Measurements from ENCODE around the gene RIMBP2. TPM values are rescaled to one million over a fixed set of nuclear protein-coding genes. Genes with fewer than 3 reads are reported as not detected.

Gene RIMBP2
- total and polyA plus RNA-seq, 2 donors, result 0.47 to 0.78 TPM

DNA sequence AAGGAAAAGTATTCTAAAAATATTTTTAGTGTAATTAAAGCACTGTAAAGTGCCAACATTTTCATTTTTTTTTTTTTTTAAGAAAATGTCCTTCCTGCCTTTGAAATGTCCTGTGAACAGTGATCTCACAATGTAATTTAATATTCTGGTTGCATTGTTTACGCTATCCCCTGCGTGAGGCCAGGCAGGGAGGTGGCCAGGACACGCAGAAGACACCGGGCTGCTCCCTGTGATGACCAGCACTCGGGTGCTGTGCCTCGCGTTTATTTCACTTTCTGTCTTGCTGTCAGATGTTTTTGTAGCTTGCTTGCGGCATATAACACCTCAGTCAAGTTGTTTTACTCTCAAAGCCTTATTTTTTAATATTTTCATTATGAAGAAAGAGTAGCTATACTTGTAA lies 359.9 kb downstream of the RIMBP2 start:
- DNase-seq (ENCODE audit: low read depth in 6 of 9, low spot score in 9 of 9), result no peak
- H3K4me3 ChIP-seq (ENCODE audit: low read length in 2 of 2), result no peak overlapping the region
- H3K27ac ChIP-seq (ENCODE audit: low read depth in 1 of 2, low read length in 1 of 2), result no peak overlapping the region
- H3K36me3 ChIP-seq (ENCODE audit: control insufficient read depth in 2 of 2, insufficient read depth in 2 of 2, low read length in 1 of 2), result no peaks in the 10 kb centered on the region
- no peaks in the 10 kb centered on the region for H3K27me3 ChIP-seq (ENCODE audit: control insufficient read depth in 2 of 2, insufficient read depth in 1 of 2, low read length in 1 of 2)
- H3K4me1 ChIP-seq (ENCODE audit: control insufficient read depth in 2 of 2, insufficient read depth in 2 of 2, low read length in 2 of 2), result no peaks in the 10 kb centered on the region
- WGBS, result 81% methylated on average over 8 of the region's 8 CpGs
- H3K9me3 ChIP-seq (ENCODE audit: control insufficient read depth in 2 of 2, insufficient read depth in 1 of 2, low read length in 1 of 2), result no peaks in the 10 kb centered on the region

- Histone ChIP-seq H3K36me3 (ENCODE audit: control insufficient read depth in 2 of 2, insufficient read depth in 2 of 2, low read length in 1 of 2) (no peaks in the 10 kb centered on the region), H3K27me3 (ENCODE audit: control insufficient read depth in 2 of 2, insufficient read depth in 1 of 2, low read length in 1 of 2) (no peaks in the 10 kb centered on the region), H3K4me3 (ENCODE audit: low read length in 2 of 2) (no peak overlapping the region), H3K4me1 (ENCODE audit: control insufficient read depth in 2 of 2, insufficient read depth in 2 of 2, low read length in 2 of 2) (no peaks in the 10 kb centered on the region), H3K27ac (ENCODE audit: low read depth in 1 of 2, low read length in 1 of 2) (no peak overlapping the region), H3K9me3 (ENCODE audit: control insufficient read depth in 2 of 2, insufficient read depth in 1 of 2, low read length in 1 of 2) (no peaks in the 10 kb centered on the region)
- DNase-seq (ENCODE audit: low read depth in 6 of 9, low spot score in 9 of 9), result no peak
- WGBS, result 66% methylated on average over 7 of the region's 7 CpGs
These were observed 361.7 kb downstream of the RIMBP2 start for GRCh38 chr12:130354407-130354806.

DNA sequence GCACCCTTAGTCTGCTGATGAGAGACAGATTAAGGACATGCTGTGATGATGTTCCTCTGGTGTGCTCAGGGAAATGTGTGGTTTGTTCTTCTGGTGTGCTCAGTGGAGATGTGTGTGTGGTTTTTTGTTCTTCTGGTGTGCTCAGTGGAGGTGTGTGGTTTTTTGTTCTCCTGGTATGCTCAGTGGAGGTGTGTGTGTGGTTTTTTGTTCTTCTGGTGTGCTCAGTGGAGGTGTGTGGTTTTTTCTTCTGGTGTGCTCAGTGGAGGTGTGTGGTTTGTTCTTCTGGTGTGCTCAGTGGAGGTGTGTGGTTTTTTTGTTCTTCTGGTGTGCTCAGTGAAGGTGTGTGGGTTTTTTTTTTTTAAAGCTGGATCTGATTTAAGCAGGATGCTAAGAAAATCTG lies 363.0 kb downstream of the RIMBP2 start:
- Histone ChIP-seq H3K4me3 (ENCODE audit: low read length in 2 of 2) (no peak overlapping the region), H3K4me1 (ENCODE audit: control insufficient read depth in 2 of 2, insufficient read depth in 2 of 2, low read length in 2 of 2) (no peaks in the 10 kb centered on the region), H3K9me3 (ENCODE audit: control insufficient read depth in 2 of 2, insufficient read depth in 1 of 2, low read length in 1 of 2) (no peaks in the 10 kb centered on the region), H3K36me3 (ENCODE audit: control insufficient read depth in 2 of 2, insufficient read depth in 2 of 2, low read length in 1 of 2) (no peaks in the 10 kb centered on the region), H3K27ac (ENCODE audit: low read depth in 1 of 2, low read length in 1 of 2) (no peak overlapping the region), H3K27me3 (ENCODE audit: control insufficient read depth in 2 of 2, insufficient read depth in 1 of 2, low read length in 1 of 2) (no peaks in the 10 kb centered on the region)
- DNase-seq (ENCODE audit: low read depth in 6 of 9, low spot score in 9 of 9), result no peak

- no peaks in the 10 kb centered on the region for H3K9me3 ChIP-seq (ENCODE audit: control insufficient read depth in 2 of 2, insufficient read depth in 1 of 2, low read length in 1 of 2)
- H3K4me3 ChIP-seq (ENCODE audit: low read length in 2 of 2), result no peak overlapping the region
- no peaks in the 10 kb centered on the region for H3K36me3 ChIP-seq (ENCODE audit: control insufficient read depth in 2 of 2, insufficient read depth in 2 of 2, low read length in 1 of 2)
- H3K27ac ChIP-seq (ENCODE audit: low read depth in 1 of 2, low read length in 1 of 2), result no peak overlapping the region
- 95% methylated on average over 5 of the region's 5 CpGs for WGBS
- DNase-seq (ENCODE audit: low read depth in 6 of 9, low spot score in 9 of 9), result no peak
- H3K4me1 ChIP-seq (ENCODE audit: control insufficient read depth in 2 of 2, insufficient read depth in 2 of 2, low read length in 2 of 2), result no peaks in the 10 kb centered on the region
- H3K27me3 ChIP-seq (ENCODE audit: control insufficient read depth in 2 of 2, insufficient read depth in 1 of 2, low read length in 1 of 2), result no peaks in the 10 kb centered on the region
These were observed 364.8 kb downstream of the RIMBP2 start for GRCh38 chr12:130351326-130351725.

DNA sequence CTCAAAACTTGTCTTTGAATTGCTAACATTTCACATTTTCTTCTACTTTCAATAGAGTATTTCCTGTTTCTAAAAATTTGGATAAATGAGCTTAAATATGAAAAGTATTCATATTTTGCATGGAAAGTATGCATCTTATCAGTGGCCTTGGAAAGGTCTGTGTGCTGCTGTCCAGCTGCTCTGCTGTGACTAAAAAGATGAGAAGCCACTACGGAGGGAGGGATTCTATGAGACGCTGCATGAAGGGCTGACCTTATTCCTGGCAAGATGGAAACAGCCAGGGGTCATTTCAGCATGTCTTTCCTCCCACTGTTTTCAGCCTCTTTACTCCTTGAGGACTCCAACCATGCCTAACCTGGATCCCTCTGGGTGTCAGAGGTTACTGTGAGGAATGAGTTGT lies 365.4 kb downstream of the RIMBP2 start:
- Histone ChIP-seq H3K27ac (ENCODE audit: low read depth in 1 of 2, low read length in 1 of 2) (no peak overlapping the region), H3K4me3 (ENCODE audit: low read length in 2 of 2) (no peak overlapping the region), H3K27me3 (ENCODE audit: control insufficient read depth in 2 of 2, insufficient read depth in 1 of 2, low read length in 1 of 2) (no peaks in the 10 kb centered on the region), H3K9me3 (ENCODE audit: control insufficient read depth in 2 of 2, insufficient read depth in 1 of 2, low read length in 1 of 2) (no peaks in the 10 kb centered on the region), H3K4me1 (ENCODE audit: control insufficient read depth in 2 of 2, insufficient read depth in 2 of 2, low read length in 2 of 2) (no peaks in the 10 kb centered on the region), H3K36me3 (ENCODE audit: control insufficient read depth in 2 of 2, insufficient read depth in 2 of 2, low read length in 1 of 2) (no peaks in the 10 kb centered on the region)
- 93% methylated on average over 2 of the region's 2 CpGs for WGBS
- no peak for DNase-seq (ENCODE audit: low read depth in 6 of 9, low spot score in 9 of 9)

DNA sequence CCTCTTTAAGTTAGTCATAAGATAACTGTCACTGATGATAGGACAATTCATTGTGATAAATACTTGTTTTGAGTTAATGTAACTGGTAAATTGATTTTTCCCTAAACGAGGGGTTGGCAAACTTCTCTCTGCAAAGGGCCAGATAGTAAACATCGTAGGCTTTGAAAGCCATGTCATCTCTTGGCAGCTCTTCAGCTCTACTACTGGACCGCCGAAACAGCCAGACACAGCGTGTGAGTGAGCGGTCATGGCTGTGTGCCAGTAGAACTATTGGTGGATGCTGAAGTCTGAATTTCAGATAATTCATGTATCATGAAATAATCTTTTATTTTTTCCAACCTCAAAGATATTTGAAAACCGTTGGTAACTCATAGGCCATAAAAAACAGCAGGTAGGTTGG lies 368.5 kb downstream of the RIMBP2 start:
- no peaks in the 10 kb centered on the region for H3K4me1 ChIP-seq (ENCODE audit: control insufficient read depth in 2 of 2, insufficient read depth in 2 of 2, low read length in 2 of 2)
- H3K27me3 ChIP-seq (ENCODE audit: control insufficient read depth in 2 of 2, insufficient read depth in 1 of 2, low read length in 1 of 2), result peaks cover 0 to 2% of the 10 kb centered on the region in 2 donors
- no peak for DNase-seq (ENCODE audit: low read depth in 6 of 9, low spot score in 9 of 9)
- H3K9me3 ChIP-seq (ENCODE audit: control insufficient read depth in 2 of 2, insufficient read depth in 1 of 2, low read length in 1 of 2), result no peaks in the 10 kb centered on the region
- H3K4me3 ChIP-seq (ENCODE audit: low read length in 2 of 2), result no peak overlapping the region
- 82% methylated on average over 7 of the region's 7 CpGs for WGBS
- H3K36me3 ChIP-seq (ENCODE audit: control insufficient read depth in 2 of 2, insufficient read depth in 2 of 2, low read length in 1 of 2), result no peaks in the 10 kb centered on the region
- no peak overlapping the region for H3K27ac ChIP-seq (ENCODE audit: low read depth in 1 of 2, low read length in 1 of 2)

Other genes with a start within 250 kb of the RIMBP2 start
- 8.8 TPM for gene STX2, start 123.0 kb upstream of the RIMBP2 start, total RNA-seq
- gene STX2, start 123.0 kb upstream of the RIMBP2 start, polyA plus RNA-seq, result 18.3 TPM
- gene RAN, start 155.8 kb upstream of the RIMBP2 start, total RNA-seq, result 1,047 TPM
- 295 TPM for gene RAN, start 155.8 kb upstream of the RIMBP2 start, polyA plus RNA-seq
- 0.94 TPM for gene ADGRD1, start 237.6 kb upstream of the RIMBP2 start, total RNA-seq
- 2.1 TPM for gene ADGRD1, start 237.6 kb upstream of the RIMBP2 start, polyA plus RNA-seq

All from thymus (tissue), 11 donors.